ENCODE results near the gene TMEM235. TPM values are rescaled to one million over a fixed set of nuclear protein-coding genes. Genes with fewer than 3 reads are reported as not detected.

TMEM235 gene
- not detected in 2 replicates for total RNA-seq

DNA sequence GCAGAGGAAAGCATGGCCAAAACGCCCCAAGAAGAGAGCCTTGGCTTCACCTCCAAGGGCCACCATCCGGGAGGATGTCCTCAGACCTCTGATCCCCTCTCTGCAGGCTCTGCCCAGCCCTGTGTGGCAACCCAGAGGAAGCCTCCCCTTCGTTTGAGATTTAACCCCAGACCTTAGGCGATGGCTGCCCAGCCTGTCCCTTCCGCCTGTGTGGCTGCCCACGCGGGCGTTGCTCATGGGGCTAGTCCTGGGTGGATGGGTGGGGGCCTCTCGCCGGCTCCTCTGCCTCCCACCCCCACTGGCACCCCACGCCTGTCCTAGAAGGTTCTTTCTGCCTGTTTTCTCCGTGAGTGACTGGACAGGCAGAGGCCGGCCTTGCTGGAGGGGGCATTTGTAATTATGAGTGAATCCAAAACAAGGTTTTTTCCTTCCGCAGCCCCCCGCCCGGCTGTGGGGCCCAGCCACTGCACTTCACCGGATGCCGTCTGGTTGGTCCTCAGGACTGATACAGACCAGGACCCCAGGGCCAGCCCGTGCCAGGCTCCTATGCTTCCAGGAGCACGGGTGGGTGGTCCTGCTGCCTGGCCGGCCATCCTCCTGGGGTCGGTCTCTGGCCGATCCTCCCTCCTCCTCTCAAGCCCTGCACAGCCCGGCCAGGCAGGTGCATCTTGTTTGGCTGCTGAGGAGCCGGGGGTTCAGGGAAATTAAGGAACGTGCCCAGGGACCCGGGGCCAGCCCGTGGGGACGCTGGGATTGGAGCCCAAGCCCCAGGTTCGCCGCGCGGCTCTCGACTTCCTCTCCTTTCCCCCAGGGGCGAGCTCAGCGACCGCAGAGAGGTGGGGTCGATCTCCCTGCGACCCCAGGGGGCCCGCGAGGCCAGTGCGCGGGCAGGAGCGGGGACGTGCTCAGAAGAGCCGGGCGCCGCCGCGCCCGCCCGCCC lies at the start of gene TMEM235:
Gene TMEM235, plus strand, starts transcription at position 636 of the 940 bp plus-strand sequence. CDS start 393 bp downstream, outside the sequence.

DNA sequence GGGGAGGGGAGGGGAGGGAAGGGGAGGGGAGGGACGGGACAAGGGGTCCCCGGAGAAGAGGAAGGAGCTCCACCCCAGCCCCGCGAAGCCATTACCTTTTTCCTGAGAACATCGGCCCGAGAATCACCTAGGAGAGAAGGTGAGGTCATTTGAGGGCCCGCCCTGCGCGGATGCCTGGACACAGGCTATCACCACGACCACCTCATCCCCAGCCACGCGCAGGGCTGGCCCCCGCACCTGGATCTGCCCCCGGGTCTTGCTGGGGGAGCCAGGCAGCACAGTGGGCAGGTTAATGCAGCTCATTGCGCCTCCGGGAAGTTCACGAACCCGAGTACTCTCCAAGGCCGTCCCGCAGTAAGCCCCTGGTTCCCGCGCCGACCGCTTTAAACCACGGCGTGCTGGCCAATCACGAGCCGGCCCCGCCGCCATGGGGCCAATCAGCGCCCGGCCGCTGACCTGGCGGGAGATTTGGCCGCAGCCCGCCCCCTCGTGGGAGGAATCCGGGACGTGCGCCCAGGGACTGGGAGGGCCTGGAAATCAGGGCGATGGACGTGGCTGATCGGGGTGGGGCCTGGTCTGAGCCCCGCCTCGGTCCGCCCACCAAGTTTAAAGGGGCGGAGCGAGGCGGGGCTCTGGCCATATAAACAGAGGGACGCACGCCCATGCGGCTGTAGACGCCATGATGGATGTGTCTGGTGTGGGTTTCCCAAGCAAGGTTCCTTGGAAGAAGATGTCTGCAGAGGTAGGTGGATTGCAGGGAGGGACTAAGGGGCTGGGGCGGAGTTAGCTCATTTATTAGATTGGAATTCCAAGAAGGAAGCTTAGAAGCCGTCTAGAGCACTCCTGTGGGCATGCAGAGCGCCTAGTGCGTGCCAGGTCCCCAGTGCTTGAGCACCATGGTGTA lies 44.5 kb upstream of the TMEM235 start, which contains the start of the genes AFMID and TK1:
Gene AFMID, plus strand, starts transcription at position 671 of the 904 bp plus-strand sequence. Its CDS starts 9 bp downstream, at position 680.
Gene TK1, minus strand, starts transcription at position 361 of the 904 bp plus-strand sequence. Its CDS starts 58 bp downstream, at position 303.

DNA sequence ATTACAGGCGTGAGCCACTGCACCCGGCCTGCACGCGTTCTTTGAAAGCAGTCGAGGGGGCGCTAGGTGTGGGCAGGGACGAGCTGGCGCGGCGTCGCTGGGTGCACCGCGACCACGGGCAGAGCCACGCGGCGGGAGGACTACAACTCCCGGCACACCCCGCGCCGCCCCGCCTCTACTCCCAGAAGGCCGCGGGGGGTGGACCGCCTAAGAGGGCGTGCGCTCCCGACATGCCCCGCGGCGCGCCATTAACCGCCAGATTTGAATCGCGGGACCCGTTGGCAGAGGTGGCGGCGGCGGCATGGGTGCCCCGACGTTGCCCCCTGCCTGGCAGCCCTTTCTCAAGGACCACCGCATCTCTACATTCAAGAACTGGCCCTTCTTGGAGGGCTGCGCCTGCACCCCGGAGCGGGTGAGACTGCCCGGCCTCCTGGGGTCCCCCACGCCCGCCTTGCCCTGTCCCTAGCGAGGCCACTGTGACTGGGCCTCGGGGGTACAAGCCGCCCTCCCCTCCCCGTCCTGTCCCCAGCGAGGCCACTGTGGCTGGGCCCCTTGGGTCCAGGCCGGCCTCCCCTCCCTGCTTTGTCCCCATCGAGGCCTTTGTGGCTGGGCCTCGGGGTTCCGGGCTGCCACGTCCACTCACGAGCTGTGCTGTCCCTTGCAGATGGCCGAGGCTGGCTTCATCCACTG lies 17.3 kb upstream of the TMEM235 start, which contains the start of gene BIRC5:
Gene BIRC5, plus strand, starts transcription at position 238 of the 690 bp plus-strand sequence. Its CDS starts 64 bp downstream, at position 302.

Small RNAs within 50 kb of the gene (small RNA-seq; reads per million reads assigned to genes)
- gene AC087645.1: not detected

Other genes with a start within 250 kb of the TMEM235 start
- 39.3 and 75.3 TPM in 2 replicates for gene TMC6, start 102.9 kb upstream of the TMEM235 start, total RNA-seq
- gene TMC8, start 100.9 kb upstream of the TMEM235 start, total RNA-seq: under 0.01 and 0.65 TPM in 2 replicates
- gene C17orf99, start 85.2 kb upstream of the TMEM235 start, total RNA-seq: not detected in 2 replicates
- 6.7 and 10.6 TPM in 2 replicates for gene SYNGR2, start 63.0 kb upstream of the TMEM235 start, total RNA-seq
- gene TK1, start 44.6 kb upstream of the TMEM235 start, total RNA-seq: 30.6 and 169 TPM in 2 replicates
- 21.0 and 31.4 TPM in 2 replicates for gene AFMID, start 44.3 kb upstream of the TMEM235 start, total RNA-seq
- 8.6 and 24.4 TPM in 2 replicates for gene BIRC5, start 17.4 kb upstream of the TMEM235 start, total RNA-seq
- 4.3 and 5.3 TPM in 2 replicates for gene SOCS3, start 128.4 kb downstream of the TMEM235 start, total RNA-seq
- 26.7 and 32.1 TPM in 2 replicates for gene PGS1, start 147.0 kb downstream of the TMEM235 start, total RNA-seq

Measured in placental epithelial cell (primary cell).